CD14-positive monocyte (primary cell): Measurements from ENCODE around the gene TOGARAM1. TPM values are rescaled to one million over a fixed set of nuclear protein-coding genes. Genes with fewer than 3 reads are reported as not detected.

Source experiments
- DNase-seq, 3 donors: peaks; one replicate each; pipeline ENCODE4 v3.0.0-alpha.2; 2011 to 2022
- H2AFZ ChIP-seq: 2 replicates; pipeline ENCODE4 v1.6.0; 2012; ENCODE audit warnings: mild to moderate bottlenecking, low read depth, low read length, inconsistent platforms; ENCODE audit not compliant: insufficient read depth, poor library complexity, severe bottlenecking
- H3K27ac ChIP-seq, 2 donors: 1 replicate in 1 of 2; 2 replicates in 1 of 2; pipeline ENCODE4 v1.5.1; 2012 to 2013; ENCODE audit warnings: low read length in 2 of 2, control low read depth in 1 of 2, inconsistent platforms in 1 of 2, low read depth in 1 of 2, mild to moderate bottlenecking in 1 of 2
- H3K27me3 ChIP-seq, 2 donors: one replicate each; pipeline versions ENCODE4 v1.6.0 to v1.6.1; 2011 to 2013; ENCODE audit warnings: low read length in 2 of 2; ENCODE audit not compliant: control insufficient read depth in 2 of 2, insufficient read depth in 2 of 2
- H3K36me3 ChIP-seq, 2 donors: replicated peaks in 1 of 2; 1 replicate in 1 of 2; 2 replicates in 1 of 2; pipeline versions ENCODE4 v1.5.1 to v1.6.1; 2012 to 2013; ENCODE audit warnings: low read length in 2 of 2, control low read depth in 1 of 2, inconsistent platforms in 1 of 2, mild to moderate bottlenecking in 1 of 2; ENCODE audit not compliant: insufficient read depth in 2 of 2, control insufficient read depth in 1 of 2
- H3K4me1 ChIP-seq, 2 donors: 1 replicate in 1 of 2; 2 replicates in 1 of 2; pipeline versions ENCODE4 v1.5.1 to v1.6.1; 2012 to 2013; ENCODE audit warnings: low read length in 2 of 2, control low read depth in 1 of 2, inconsistent platforms in 1 of 2, mild to moderate bottlenecking in 1 of 2, moderate library complexity in 1 of 2; ENCODE audit not compliant: insufficient read depth in 2 of 2, control insufficient read depth in 1 of 2
- H3K4me2 ChIP-seq: replicated peaks from 2 replicates; pipeline ENCODE3; 2012; ENCODE audit warnings: low read length, moderate library complexity, mild to moderate bottlenecking; ENCODE audit not compliant: poor library complexity, severe bottlenecking; ENCODE audit errors: extremely low read depth
- H3K4me3 ChIP-seq, 3 experiments: fragments of 200-600 bp in 1 of 3; sonication (generic) in 1 of 3; replicated peaks in 1 of 3; 1 replicate in 2 of 3; 2 replicates in 1 of 3; pipeline ENCODE4 v1.5.1; 2011 to 2013; ENCODE audit warnings: low read length in 3 of 3, mild to moderate bottlenecking in 3 of 3, control low read depth in 2 of 3, low read depth in 2 of 3, inconsistent platforms in 1 of 3, moderate library complexity in 1 of 3
- H3K79me2 ChIP-seq: 2 replicates; pipeline ENCODE4 v1.6.0; 2012; ENCODE audit warnings: mild to moderate bottlenecking, control low read depth, inconsistent platforms, low read length, moderate library complexity; ENCODE audit not compliant: insufficient read depth
- H3K9ac ChIP-seq: 2 replicates; pipeline ENCODE4 v1.6.0; 2017; ENCODE audit warnings: low read length, mild to moderate bottlenecking; ENCODE audit not compliant: insufficient read depth, poor library complexity, severe bottlenecking
- H3K9me3 ChIP-seq, 2 donors: replicated peaks in 1 of 2; 1 replicate in 1 of 2; 2 replicates in 1 of 2; pipeline versions ENCODE4 v1.5.1 to v1.6.1; 2012 to 2013; ENCODE audit warnings: low read length in 2 of 2, control low read depth in 1 of 2; ENCODE audit not compliant: control insufficient read depth in 1 of 2, insufficient read depth in 1 of 2
- H4K20me1 ChIP-seq: 2 replicates; pipeline ENCODE4 v1.6.0; 2012; ENCODE audit warnings: mild to moderate bottlenecking, low read length, control low read depth, moderate library complexity; ENCODE audit not compliant: insufficient read depth
- H3K27ac Mint-ChIP-seq, 7 donors: one replicate each; pipeline ENCODE4 v1.8.0; 2020; ENCODE audit warnings: mild to moderate bottlenecking in 7 of 7, mixed read lengths in 7 of 7, moderate library complexity in 6 of 7, inconsistent platforms in 2 of 7
- H3K27me3 Mint-ChIP-seq, 3 donors: one replicate each; pipeline ENCODE4 v1.8.0; 2021 to 2022; ENCODE audit warnings: low read depth in 3 of 3, mild to moderate bottlenecking in 3 of 3, mixed read lengths in 3 of 3, moderate library complexity in 3 of 3, inconsistent platforms in 1 of 3
- H3K36me3 Mint-ChIP-seq, 2 donors: one replicate each; pipeline ENCODE4 v1.8.0; 2020; ENCODE audit warnings: mixed read lengths in 2 of 2, inconsistent platforms in 1 of 2, mild to moderate bottlenecking in 1 of 2
- H3K4me1 Mint-ChIP-seq: one replicate; pipeline ENCODE4 v1.8.0; 2020; ENCODE audit warnings: mild to moderate bottlenecking, mixed read lengths
- H3K4me3 Mint-ChIP-seq, 2 donors: one replicate each; pipeline ENCODE4 v1.8.0; 2020; ENCODE audit warnings: mild to moderate bottlenecking in 2 of 2, mixed read lengths in 2 of 2, moderate library complexity in 1 of 2
- H3K9me3 Mint-ChIP-seq, 7 donors: one replicate each; pipeline ENCODE4 v1.8.0; 2020 to 2022; ENCODE audit warnings: mixed read lengths in 7 of 7, mild to moderate bottlenecking in 6 of 7, moderate library complexity in 6 of 7, inconsistent platforms in 2 of 7
- WGBS: methylation state at CpG from one replicate; pipeline ENCODE4 v1.1.5; 2013; ENCODE audit warnings: missing lambda C conversion rate; ENCODE audit not compliant: insufficient coverage; 5-methylcytosine and 5-hydroxymethylcytosine counted together
- intact Hi-C, 2 donors: fragments of 100-400 bp; cut with micrococcal nuclease; formaldehyde crosslinking; loops; one replicate each; pipeline versions ENCODE4 v1.15.0 to v1.15.1; 2023
- polyA plus RNA-seq, 3 donors: library from polyadenylated mRNA; depleted of rRNA in 1 of 3; unstranded in 2 of 3; stranded (reverse) in 1 of 3; fragments of 300-500 nt in 2 of 3; fragments of >200 nt in 1 of 3; fragmentation: Illumina TruSeq in 2 of 3; gene quantifications; 1 replicate in 2 of 3; 2 replicates in 1 of 3; pipeline ENCODE4 v1.2.3, GENCODE V29; 2012 to 2021
- TF ChIP-seq, protein P1 (sequence below): fragments of 200-600 bp; IDR thresholded peaks from one replicate; pipeline ENCODE4 v1.8.0; 2022; ENCODE audit warnings: antibody characterized with exemption, mild to moderate bottlenecking

The TOGARAM1 gene
- polyA plus RNA-seq, 3 donors: 2.6 to 3.8 (median 3.4) TPM

DNA sequence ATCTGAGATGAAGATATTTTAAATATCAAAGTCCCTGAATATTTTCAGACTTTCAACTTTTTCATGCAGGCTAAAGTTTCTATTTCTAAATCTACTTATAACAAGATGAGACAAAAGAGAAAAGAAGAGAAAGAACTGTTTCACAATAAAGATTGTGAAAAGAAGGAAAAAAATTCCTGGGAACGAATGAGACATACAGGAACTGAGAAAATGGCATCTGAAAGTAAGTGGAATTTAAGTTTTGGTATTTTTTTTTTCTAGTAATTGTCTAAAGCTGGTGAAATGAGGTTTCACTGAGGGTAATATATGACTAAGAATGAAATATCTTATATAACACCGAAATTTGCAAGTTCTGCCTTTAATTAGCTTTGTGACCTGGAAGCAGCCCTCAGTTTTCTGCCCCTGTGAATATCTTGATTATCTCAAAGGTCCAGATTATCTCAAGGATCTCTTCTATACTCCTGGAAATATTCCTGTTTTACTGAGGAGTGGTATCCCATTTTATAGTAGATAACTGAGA, 66.2 kb downstream of the TOGARAM1 start:
- H3K79me2 ChIP-seq: no peaks in the 10 kb centered on the region
- H3K4me1 Mint-ChIP-seq: no peaks in the 10 kb centered on the region
- H3K27me3 ChIP-seq: no peaks in the 10 kb centered on the region
- peaks cover 0 to 1% (median 0%) of the 10 kb centered on the region in 3 donors for H3K27me3 Mint-ChIP-seq
- intact Hi-C loops: no loop called here
- H4K20me1 ChIP-seq: no peaks in the 10 kb centered on the region
- H3K9me3 ChIP-seq: no peaks in the 10 kb centered on the region
- no peaks in the 10 kb centered on the region for H3K9me3 Mint-ChIP-seq
- H3K36me3 ChIP-seq: peaks cover 14 to 22% of the 10 kb centered on the region in 2 donors
- TF ChIP-seq, protein P1, sequence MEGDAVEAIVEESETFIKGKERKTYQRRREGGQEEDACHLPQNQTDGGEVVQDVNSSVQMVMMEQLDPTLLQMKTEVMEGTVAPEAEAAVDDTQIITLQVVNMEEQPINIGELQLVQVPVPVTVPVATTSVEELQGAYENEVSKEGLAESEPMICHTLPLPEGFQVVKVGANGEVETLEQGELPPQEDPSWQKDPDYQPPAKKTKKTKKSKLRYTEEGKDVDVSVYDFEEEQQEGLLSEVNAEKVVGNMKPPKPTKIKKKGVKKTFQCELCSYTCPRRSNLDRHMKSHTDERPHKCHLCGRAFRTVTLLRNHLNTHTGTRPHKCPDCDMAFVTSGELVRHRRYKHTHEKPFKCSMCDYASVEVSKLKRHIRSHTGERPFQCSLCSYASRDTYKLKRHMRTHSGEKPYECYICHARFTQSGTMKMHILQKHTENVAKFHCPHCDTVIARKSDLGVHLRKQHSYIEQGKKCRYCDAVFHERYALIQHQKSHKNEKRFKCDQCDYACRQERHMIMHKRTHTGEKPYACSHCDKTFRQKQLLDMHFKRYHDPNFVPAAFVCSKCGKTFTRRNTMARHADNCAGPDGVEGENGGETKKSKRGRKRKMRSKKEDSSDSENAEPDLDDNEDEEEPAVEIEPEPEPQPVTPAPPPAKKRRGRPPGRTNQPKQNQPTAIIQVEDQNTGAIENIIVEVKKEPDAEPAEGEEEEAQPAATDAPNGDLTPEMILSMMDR: no peak
- H3K4me1 ChIP-seq: no peaks in the 10 kb centered on the region
- H2AFZ ChIP-seq: no peak overlapping the region
- H3K9ac ChIP-seq: no peak overlapping the region
- no peak overlapping the region for H3K4me3 Mint-ChIP-seq
- no peak overlapping the region for H3K27ac ChIP-seq
- no peak overlapping the region for H3K27ac Mint-ChIP-seq
- peaks cover 22 to 27% of the 10 kb centered on the region in 2 donors for H3K36me3 Mint-ChIP-seq
- H3K4me2 ChIP-seq: no peak overlapping the region
- DNase-seq: no peak
- H3K4me3 ChIP-seq: no peak overlapping the region
- WGBS: no CpG with 5 or more reads among the region's 2 CpGs

DNA sequence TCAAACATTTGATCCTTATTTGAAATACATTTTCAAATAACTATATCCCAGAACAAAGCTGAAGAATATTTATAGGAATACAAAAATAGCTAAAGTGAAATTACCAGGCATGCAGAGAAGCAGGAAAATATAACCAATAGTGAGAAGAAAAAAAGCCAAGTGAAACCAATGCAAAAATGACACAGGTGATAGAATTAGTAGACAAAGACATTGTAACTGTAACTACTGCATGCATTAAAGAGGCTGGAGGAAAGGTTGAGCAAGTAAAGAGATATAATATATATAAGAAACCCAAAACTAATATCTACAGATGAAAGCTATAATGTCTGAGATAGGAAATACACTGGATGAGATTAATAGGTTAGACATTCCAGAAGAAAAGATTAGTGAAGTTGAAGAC, 72.7 kb downstream of the TOGARAM1 start:
- Histone ChIP-seq H3K79me2 (no peaks in the 10 kb centered on the region), H3K27me3 (no peaks in the 10 kb centered on the region), H3K4me3 (no peak overlapping the region), H4K20me1 (no peaks in the 10 kb centered on the region), H3K36me3 (peaks cover 27 to 42% of the 10 kb centered on the region in 2 donors), H3K9me3 (peaks cover 14 to 22% of the 10 kb centered on the region in 2 donors), H3K27ac (no peak overlapping the region), H2AFZ (no peak overlapping the region), H3K4me1 (no peaks in the 10 kb centered on the region), H3K4me2 (no peak overlapping the region), H3K9ac (no peak overlapping the region)
- Mint-ChIP-seq H3K9me3 (peaks cover 8 to 20% (median 15%) of the 10 kb centered on the region in 7 donors), H3K27me3 (peaks cover 0 to 1% (median 0%) of the 10 kb centered on the region in 3 donors), H3K4me3 (no peak overlapping the region), H3K36me3 (peaks cover 51 to 60% of the 10 kb centered on the region in 2 donors), H3K27ac (no peak overlapping the region), H3K4me1 (no peaks in the 10 kb centered on the region)
- TF ChIP-seq, protein P1: no peak
- intact Hi-C loops: no loop called here
- DNase-seq: no peak
